HFFc6 (cell line): ENCODE data around the gene DDR2. TPM values are rescaled to one million over a fixed set of nuclear protein-coding genes. Genes with fewer than 3 reads are reported as not detected.

ENCODE experiments used
- DNase-seq: peaks from one replicate; pipeline ENCODE4 v3.0.0-alpha.2; 2018
- H3K27ac Mint-ChIP-seq: 2 replicates; pipeline ENCODE4 v1.8.0; 2020; ENCODE audit warnings: mild to moderate bottlenecking, mixed read lengths
- H3K27me3 Mint-ChIP-seq: 2 replicates; pipeline ENCODE4 v1.8.0; 2021; ENCODE audit warnings: mild to moderate bottlenecking, moderate library complexity, mixed read lengths; ENCODE audit not compliant: insufficient read depth
- H3K36me3 Mint-ChIP-seq: 2 replicates; pipeline ENCODE4 v1.8.0; 2021; ENCODE audit warnings: low read depth, mixed read lengths
- H3K4me1 Mint-ChIP-seq: 2 replicates; pipeline ENCODE4 v1.8.0; 2020; ENCODE audit warnings: low read depth, mixed read lengths
- H3K4me3 Mint-ChIP-seq: 2 replicates; pipeline ENCODE4 v1.8.0; 2020; ENCODE audit warnings: mild to moderate bottlenecking, moderate library complexity, mixed read lengths
- H3K9me3 Mint-ChIP-seq: 2 replicates; pipeline ENCODE4 v1.8.0; 2020; ENCODE audit warnings: mild to moderate bottlenecking, mixed read lengths
- CTCF ChIP-seq: fragments of 200-600 bp; sonication (generic); IDR thresholded peaks from 2 replicates; pipeline ENCODE4 v1.5.0; 2021; ENCODE audit warnings: antibody characterized with exemption, mild to moderate bottlenecking
- total RNA-seq, 6 experiments: library from RNA; stranded (reverse); fragmentation: NEBNext Ultra II Directional; extraction: Animal tissue kit (Norgen Biotek cat#: 25700); gene quantifications; 2 replicates in 1 of 6; 3 replicates in 5 of 6; pipeline ENCODE4 v1.2.3, GENCODE V29; 2021

The DDR2 gene
- total RNA-seq, 6 experiments from 2014 or later: 154 to 218 (median 187) TPM

DNA sequence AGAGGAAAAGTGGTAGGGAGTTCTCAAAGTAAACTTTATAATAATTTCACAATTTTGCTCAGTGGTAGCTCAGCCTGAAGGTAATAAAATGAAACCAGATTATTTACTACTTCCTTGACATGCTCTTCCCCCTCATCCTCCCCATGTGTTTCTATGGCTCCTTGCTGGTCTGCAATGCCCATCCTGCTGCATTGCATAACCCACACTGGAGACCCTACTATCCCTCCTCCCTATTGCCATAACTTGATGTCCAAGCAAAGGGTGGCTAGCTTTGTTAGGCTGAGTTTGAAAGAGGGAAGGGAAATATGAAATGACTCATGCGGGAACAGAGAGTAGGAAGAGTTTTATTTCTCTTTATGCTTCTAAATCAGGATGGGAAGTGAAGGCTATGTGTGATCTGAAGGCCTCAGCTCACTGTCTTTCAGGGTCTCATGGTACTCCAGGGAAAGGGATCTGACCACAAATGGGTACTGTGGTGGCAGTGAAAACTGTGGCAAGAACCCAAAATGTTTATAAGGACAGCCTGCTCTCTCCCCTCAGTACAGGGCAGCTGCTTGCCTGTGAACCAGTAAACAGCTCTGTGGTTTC, 121.8 kb downstream of the DDR2 start:
- Mint-ChIP-seq H3K4me1 (no peaks in the 10 kb centered on the region), H3K27me3 (peaks cover 3% of the 10 kb centered on the region; the same call in 1 of the 2 replicates), H3K36me3 (peaks cover 31% of the 10 kb centered on the region), H3K9me3 (peaks cover 9% of the 10 kb centered on the region), H3K27ac (no peak overlapping the region; the same call in 1 of the 2 replicates), H3K4me3 (peak overlapping the region; percentile 65)
- TF ChIP-seq CTCF: no peak
- DNase-seq: no peak

GRCh38 chr1:162755306-162755705, 123.0 kb downstream of the DDR2 start:
- Mint-ChIP-seq H3K27ac (no peak overlapping the region; the same call in 1 of the 2 replicates), H3K4me1 (no peaks in the 10 kb centered on the region), H3K9me3 (no peaks in the 10 kb centered on the region; the same call in 1 of the 2 replicates), H3K27me3 (peaks cover 3% of the 10 kb centered on the region; the same call in 1 of the 2 replicates), H3K36me3 (peaks cover 29% of the 10 kb centered on the region), H3K4me3 (no peak overlapping the region)
- DNase-seq: peak; percentile 31
- peak; percentile 23; the same call in 1 of the 2 replicates for TF ChIP-seq CTCF

DNA sequence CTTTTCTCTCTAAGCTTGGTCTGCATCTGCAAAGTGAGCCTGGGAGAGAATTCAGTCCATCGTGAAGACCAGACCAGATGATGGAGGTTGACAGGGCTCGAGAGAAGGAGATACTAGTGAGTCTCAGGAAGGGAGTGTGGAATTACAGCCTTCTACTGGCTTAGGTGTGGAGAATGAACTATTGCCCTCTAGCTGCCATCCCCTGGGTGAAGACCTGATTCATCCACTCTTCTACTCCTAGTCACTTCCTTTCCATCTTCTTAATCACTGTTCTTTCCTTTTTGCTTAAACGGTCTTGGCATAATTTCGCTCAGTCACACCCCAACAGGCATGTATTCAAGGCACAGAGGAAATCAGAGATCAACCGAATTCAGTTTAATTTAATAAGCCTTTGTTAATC, 124.3 kb downstream of the DDR2 start:
- no peak overlapping the region for H3K4me3 Mint-ChIP-seq
- H3K4me1 Mint-ChIP-seq: no peaks in the 10 kb centered on the region
- H3K9me3 Mint-ChIP-seq: no peaks in the 10 kb centered on the region
- DNase-seq: peak; percentile 73
- peak; percentile 66 for TF ChIP-seq CTCF
- no peak overlapping the region for H3K27ac Mint-ChIP-seq
- peaks cover 3% of the 10 kb centered on the region for H3K27me3 Mint-ChIP-seq
- peaks cover 36% of the 10 kb centered on the region for H3K36me3 Mint-ChIP-seq

- Mint-ChIP-seq H3K4me1 (no peaks in the 10 kb centered on the region), H3K27me3 (peaks cover 3% of the 10 kb centered on the region), H3K9me3 (no peaks in the 10 kb centered on the region), H3K4me3 (no peak overlapping the region), H3K27ac (no peak overlapping the region), H3K36me3 (peaks cover 36% of the 10 kb centered on the region)
- no peak for TF ChIP-seq CTCF
- peak; percentile 27 for DNase-seq
Measured at GRCh38 chr1:162757476-162757875, 125.2 kb downstream of the DDR2 start.

- Mint-ChIP-seq H3K4me1 (peaks cover 23% of the 10 kb centered on the region), H3K4me3 (no peak overlapping the region), H3K27me3 (peaks cover 3% of the 10 kb centered on the region), H3K36me3 (peaks cover 79% of the 10 kb centered on the region), H3K27ac (peak overlapping the region; percentile 14; the same call in 1 of the 2 replicates), H3K9me3 (no peaks in the 10 kb centered on the region)
- TF ChIP-seq CTCF: no peak
- no peak for DNase-seq
Measured at GRCh38 chr1:162765788-162766187, 133.5 kb downstream of the DDR2 start.
